Measurements from ENCODE around the gene BAMBI.

Gene BAMBI

DNA sequence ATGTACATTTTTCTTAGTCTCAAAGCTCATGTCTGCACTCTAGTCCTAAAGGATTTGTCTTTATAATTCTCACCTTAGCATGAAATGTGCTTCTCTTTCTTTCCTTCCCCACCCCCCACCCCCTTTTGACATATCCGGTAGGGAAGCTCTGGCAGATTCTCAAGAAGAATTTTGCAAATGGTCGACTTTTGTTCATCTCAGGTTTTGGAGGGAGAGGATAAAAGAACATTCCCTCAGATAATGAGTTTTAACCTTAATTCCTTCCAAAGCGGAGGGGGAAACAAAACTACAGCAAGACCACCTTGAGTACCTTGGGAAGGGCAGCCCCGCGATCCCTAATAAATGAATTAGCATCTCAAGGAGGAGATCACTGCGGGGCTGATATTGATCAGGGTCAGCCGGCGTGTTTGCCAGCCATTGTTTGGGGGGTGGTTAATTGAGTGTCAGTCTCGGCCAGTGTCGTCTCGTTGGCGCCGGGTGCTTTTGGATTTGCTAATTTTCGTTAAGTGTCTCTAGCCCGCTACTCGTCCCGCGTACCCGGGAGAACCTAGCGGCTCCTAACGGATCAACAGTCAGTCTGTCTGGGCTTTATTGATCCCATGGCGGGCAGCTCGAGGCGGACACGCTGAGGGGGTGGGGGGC lies 874 bp upstream of the BAMBI start:
- no peak for DNase-seq (ENCODE audit: low read depth)

DNA sequence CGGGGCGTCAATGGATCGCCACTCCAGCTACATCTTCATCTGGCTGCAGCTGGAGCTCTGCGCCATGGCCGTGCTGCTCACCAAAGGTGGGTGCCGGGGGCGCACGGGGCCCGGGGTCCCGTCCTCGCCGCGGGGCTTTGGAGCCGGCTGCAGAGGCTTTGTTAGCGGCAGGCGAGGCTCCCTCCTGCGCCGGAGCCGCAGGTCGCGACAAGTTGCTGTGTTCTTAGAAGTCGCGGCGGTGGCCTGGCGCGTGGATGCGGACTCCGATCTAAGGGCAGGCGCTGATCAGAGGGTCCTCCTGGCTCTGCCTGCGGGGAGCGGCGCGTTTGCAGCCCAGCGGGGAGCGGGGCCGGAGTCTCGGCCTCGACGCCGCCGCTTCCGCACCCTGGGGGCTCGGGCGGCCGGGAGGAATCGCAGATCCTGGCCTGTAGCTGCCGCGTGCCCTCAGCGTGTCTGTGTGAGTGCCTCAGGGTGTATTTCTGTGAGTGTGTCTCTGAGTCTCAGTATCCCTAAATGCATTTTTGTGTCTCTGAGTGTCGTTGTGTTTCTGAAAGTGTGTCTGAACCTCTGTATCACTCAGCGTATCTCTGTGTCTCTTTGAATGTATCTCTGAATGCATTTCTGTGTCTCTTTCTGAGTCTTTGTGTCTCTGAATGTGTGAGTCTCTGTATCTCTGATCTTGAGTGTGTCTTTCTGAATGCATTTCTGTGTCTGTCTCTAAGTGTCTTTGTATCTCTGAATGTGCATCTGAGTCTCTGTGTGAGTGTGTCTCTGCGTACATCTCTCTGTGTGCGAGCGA lies 766 bp downstream of the BAMBI start:
- peak; percentile 41 for DNase-seq (ENCODE audit: low read depth)

DNA sequence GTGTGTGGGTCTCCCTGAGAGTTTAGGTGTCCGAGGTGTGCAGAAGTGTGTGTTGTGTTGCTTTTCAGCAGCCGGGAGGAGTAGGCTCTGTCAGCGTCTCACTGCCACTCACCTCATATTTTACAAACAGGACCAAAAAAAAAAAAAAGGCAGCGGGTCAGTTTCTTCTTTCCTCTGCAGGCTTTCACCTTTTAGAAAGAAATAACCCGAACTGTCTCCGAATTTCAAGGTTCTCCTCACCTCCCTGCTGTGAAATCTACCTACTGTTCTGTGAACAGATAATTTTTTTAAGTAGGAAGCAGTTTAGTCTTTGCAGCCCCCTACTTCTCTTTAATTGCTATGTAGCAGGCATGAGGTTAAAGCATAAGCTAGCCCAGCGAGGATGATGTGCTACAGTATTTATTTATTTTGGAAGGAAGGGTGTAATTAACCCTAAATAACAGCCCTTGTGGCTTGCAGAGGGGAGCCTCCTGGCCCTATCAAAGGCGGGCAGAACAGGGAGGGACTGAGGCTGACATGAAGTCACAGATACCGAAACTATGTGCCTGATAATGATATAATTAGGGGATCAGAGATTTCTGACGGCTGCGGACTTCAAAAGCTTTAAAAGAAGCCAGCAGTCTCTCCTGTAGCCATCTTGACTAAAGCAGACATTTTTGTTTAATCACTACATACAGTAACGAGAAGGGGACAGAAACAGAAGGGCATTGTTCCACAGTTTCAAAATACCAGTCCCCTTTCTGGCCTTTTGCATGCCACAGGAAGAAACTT lies 1.6 kb downstream of the BAMBI start:
- peak; percentile 45 for DNase-seq (ENCODE audit: low read depth)

DNA sequence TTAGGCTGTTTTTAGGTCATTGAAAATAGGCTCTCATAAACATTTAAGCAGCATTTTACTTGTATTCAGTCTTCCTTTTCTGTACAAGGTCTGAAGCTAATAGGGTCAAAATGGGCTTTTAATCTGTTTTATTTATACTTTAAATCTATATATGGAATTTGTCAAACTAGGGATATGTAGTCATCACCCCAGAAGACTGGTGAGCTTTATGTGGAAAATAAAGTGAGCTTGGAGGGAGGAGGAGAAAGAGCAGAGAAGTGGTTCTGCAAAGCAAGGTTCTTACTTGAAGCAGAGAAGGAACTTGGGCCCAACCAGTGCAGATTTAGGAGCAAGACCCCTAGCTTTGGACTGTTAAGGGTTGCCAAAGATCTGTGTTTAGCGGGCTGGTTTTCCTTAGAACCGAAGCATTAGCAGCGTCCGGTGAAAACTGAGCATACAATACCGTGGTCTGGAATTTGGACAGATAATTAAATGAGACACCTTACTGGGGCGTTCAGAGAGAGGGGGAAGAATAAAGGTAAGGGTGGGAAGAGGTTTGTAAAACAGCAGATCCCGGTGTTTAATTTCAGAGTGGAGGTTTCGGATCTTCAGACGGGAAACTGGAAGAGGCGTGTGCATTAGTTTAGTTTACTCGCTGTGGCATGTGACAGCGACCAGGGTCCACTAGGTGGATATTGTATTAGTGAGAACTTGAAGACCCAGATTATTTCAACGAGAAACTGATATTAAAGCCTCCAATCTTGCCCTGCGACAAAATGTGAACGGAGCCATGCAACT lies 2.4 kb downstream of the BAMBI start:
- DNase-seq (ENCODE audit: low read depth): peak; percentile 35

DNA sequence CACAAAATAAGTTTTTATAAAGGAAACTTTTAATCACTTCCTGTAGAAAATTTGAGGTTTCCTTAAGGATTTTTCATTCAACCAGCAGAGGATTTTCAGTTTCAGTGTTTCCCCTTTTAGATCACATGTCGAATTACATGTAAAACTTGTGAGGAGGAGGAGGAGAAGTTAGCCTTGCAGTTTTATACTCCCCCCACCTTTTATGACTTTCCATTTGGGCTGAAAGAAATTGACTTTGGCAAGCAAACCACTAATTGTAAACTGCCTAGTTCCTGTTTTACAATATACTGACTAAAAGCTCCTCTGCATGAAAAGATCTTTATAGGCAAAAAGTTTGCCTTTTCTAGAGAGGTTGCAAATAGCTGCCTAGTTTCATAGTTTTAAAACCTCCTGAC lies 3.0 kb downstream of the BAMBI start:
- DNase-seq (ENCODE audit: low read depth): no peak

DNA sequence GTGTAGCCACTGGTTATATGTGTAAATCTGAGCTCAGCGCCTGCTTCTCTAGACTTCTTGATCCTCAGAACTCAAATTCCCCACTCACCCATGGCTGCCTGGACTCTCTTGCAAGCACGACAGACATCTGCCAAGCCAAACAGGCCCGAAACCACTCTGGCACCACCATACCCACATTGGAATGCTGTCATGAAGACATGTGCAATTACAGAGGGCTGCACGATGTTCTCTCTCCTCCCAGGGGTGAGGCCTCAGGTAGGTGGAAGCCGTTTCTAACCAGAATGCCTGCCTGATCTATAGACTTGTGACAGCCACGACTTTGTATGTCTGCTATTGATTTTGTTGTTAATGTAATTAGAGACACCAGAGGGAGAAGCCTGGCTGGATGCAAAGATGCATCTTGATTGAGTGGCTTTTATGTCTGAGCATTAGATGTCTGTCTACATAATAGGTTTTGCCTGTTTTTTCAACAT lies 4.0 kb downstream of the BAMBI start:
- peak; percentile 31 for DNase-seq (ENCODE audit: low read depth)

- no peak for DNase-seq (ENCODE audit: low read depth)
These were observed 4.8 kb downstream of the BAMBI start for GRCh38 chr10:28681928-28682750.

GRCh38 chr10:28684157-28684985 lies 7.0 kb downstream of the BAMBI start:
- DNase-seq (ENCODE audit: low read depth): no peak

DNA sequence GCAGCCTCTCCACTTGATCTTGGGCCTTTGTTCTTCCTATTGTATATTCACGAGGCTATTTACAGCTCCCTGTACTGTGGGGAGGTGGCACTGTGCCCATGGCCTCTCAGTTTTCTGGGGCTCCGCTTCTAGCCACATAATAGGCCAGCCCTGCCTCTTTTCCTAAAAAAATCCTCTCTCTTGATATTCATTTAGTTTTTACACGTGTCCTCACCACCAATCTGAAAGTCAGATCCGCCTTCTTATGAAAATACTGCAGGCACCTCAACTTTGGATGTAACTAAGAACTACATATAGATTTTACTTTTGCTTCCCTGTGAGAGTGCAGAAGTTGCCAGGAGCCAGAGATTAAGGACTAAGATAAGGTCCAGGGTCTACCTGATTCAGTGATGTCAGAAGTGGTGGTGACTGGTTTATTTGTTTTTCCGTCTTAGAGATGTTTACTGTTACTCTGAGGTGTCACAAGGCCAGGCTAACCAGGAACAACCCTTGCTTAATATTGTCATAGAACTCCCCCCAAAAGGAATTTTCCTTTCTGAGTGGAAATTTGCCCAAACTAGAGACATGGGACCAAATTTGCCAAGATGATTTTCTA lies 7.8 kb downstream of the BAMBI start:
- DNase-seq (ENCODE audit: low read depth): no peak

GRCh38 chr10:28685717-28686116 lies 8.4 kb downstream of the BAMBI start:
- no peak for DNase-seq (ENCODE audit: low read depth)

DNA sequence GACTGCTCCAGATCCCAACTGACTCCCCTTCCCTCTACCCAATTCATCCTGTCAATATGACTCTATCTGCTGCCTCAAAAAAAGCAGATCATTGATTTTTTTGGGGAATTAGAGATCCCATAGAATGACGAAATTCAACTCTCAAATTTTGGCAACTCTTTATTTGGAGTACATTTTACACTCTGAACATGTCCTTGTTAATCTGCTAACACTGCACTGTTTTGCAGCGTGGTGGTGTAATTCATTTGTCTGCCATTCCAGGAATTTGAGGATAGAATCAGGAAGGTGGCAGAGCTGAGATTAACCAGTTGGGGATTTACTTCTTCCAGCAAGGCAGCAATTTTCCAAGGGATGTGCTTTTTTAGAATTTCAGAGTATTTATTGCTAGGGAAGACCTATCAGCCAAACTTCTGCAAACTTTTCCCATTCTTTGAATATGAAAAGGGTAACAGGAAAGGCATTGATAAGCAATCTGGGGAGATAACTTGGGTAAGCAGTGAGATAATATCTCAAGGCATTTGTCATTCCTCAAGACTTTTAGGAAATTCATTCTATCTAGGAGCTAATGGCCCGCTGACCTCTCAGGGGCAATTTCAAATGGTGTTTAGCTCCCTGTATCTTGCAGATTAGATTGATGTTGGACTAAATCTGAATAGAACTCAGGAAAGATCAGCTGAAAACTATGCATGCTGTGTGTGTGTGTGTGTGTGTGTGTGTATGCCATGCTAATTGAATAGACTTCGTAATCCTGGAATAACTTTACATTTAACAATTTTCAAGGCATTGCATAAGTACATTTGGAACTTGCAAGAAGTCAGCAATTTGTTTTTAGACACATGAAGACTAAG lies 9.7 kb downstream of the BAMBI start:
- no peak for DNase-seq (ENCODE audit: low read depth)

DNA sequence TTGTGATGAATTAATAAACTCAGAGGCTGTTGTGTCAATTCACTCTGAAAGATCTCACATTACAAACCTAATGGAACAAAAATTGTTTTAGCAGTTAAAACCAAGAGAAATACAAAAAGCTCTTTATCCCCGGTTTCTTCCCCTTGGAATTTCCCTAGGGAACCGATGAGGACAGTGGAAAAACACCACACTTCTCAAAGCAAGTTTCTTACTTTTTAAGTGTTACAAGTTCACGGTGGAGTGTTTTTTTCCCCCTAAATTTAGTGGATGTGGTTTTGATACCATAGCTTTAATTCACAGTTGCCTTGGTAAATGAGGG lies 10.3 kb downstream of the BAMBI start:
- DNase-seq (ENCODE audit: low read depth): no peak

GRCh38 chr10:28690545-28690944 lies 13.2 kb downstream of the BAMBI start:
- DNase-seq (ENCODE audit: low read depth): no peak

- DNase-seq (ENCODE audit: low read depth): no peak
These were observed 13.9 kb downstream of the BAMBI start for GRCh38 chr10:28691187-28691694.

GRCh38 chr10:28692050-28692449 lies 14.7 kb downstream of the BAMBI start:
- DNase-seq (ENCODE audit: low read depth): no peak

GRCh38 chr10:28694530-28694929 lies 17.2 kb downstream of the BAMBI start:
- no peak for DNase-seq (ENCODE audit: low read depth)

- DNase-seq (ENCODE audit: low read depth): no peak
These were observed 20.8 kb downstream of the BAMBI start for GRCh38 chr10:28698075-28698474.

DNA sequence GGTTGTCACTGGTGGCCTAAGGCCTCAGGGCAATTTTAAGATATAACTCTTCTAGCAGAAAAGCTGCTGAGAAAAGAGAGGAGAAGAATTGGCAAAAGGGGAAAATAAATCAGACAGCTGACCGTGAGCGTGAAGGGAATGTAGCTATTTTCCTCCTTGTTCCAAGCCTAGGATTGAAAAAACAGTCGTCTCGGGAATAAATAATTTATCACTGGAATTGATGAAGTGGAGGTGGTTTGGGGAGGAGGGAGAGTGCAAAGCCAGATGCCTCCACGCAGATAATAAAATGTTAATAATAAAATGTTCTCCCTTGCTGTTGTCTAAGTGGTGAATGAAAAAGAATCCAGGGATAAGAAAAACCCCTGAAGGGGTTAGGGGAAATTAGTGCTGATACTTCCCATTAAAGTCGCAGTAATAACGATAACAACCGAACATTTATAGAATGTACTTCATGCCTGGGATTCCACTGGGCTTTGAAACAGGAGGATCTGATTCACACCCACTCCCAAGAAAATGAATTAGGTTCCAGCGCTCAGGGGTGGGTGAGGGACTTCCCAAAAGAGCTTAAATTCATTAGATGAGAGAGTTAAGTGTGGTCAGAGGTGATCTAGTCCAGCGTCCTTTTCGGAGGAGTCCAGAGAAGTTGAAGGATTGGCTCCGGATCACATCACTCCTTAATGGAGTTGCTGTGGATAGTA lies 27.3 kb downstream of the BAMBI start:
- no peak for DNase-seq (ENCODE audit: low read depth)

All from iris pigment epithelial cell (primary cell).